Peyer's patch (tissue), 4 donors: ENCODE results near the gene PTH1R.

Source experiments
- POLR2A ChIP-seq, 2 donors: fragments of 450-650 bp; IDR thresholded peaks; one replicate each; pipeline ENCODE4 v1.5.1; 2017; ENCODE audit warnings: antibody characterized with exemption in 2 of 2, mild to moderate bottlenecking in 2 of 2, moderate library complexity in 2 of 2
- TF ChIP-seq, protein P1 (sequence below), 6 experiments: fragments of 450-650 bp in 4 of 6; fragments of 200-600 bp in 2 of 6; sonication (generic) in 1 of 6; IDR thresholded peaks; one replicate each; pipeline ENCODE4 v1.5.1; 2017 to 2019; ENCODE audit warnings: antibody characterized with exemption in 6 of 6, mild to moderate bottlenecking in 3 of 6, moderate library complexity in 1 of 6

- TF ChIP-seq, protein P1, sequence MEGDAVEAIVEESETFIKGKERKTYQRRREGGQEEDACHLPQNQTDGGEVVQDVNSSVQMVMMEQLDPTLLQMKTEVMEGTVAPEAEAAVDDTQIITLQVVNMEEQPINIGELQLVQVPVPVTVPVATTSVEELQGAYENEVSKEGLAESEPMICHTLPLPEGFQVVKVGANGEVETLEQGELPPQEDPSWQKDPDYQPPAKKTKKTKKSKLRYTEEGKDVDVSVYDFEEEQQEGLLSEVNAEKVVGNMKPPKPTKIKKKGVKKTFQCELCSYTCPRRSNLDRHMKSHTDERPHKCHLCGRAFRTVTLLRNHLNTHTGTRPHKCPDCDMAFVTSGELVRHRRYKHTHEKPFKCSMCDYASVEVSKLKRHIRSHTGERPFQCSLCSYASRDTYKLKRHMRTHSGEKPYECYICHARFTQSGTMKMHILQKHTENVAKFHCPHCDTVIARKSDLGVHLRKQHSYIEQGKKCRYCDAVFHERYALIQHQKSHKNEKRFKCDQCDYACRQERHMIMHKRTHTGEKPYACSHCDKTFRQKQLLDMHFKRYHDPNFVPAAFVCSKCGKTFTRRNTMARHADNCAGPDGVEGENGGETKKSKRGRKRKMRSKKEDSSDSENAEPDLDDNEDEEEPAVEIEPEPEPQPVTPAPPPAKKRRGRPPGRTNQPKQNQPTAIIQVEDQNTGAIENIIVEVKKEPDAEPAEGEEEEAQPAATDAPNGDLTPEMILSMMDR (IDR thresholded peaks at IDR 0.05) = no peak
- no peak for TF ChIP-seq POLR2A (IDR thresholded peaks at IDR 0.05)
These were observed 10.5 kb downstream of the PTH1R start for GRCh38 chr3:46887980-46888494.
